K562 treated with DMSO at 1 percent for 12 hours (cell line): ENCODE measurements around the gene PDCD2. TPM values are rescaled to one million over a fixed set of nuclear protein-coding genes. Genes with fewer than 3 reads are reported as not detected.

Source experiments
- total RNA-seq: library from RNA; unstranded; fragments of 300-600 nt; gene quantifications from 2 replicates; pipeline ENCODE4 v1.2.3, GENCODE V29; 2022; ENCODE audit not compliant: insufficient read depth

PDCD2 gene, protein sequence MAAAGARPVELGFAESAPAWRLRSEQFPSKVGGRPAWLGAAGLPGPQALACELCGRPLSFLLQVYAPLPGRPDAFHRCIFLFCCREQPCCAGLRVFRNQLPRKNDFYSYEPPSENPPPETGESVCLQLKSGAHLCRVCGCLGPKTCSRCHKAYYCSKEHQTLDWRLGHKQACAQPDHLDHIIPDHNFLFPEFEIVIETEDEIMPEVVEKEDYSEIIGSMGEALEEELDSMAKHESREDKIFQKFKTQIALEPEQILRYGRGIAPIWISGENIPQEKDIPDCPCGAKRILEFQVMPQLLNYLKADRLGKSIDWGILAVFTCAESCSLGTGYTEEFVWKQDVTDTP
- total RNA-seq, result 139 and 149 TPM in 2 replicates

DNA sequence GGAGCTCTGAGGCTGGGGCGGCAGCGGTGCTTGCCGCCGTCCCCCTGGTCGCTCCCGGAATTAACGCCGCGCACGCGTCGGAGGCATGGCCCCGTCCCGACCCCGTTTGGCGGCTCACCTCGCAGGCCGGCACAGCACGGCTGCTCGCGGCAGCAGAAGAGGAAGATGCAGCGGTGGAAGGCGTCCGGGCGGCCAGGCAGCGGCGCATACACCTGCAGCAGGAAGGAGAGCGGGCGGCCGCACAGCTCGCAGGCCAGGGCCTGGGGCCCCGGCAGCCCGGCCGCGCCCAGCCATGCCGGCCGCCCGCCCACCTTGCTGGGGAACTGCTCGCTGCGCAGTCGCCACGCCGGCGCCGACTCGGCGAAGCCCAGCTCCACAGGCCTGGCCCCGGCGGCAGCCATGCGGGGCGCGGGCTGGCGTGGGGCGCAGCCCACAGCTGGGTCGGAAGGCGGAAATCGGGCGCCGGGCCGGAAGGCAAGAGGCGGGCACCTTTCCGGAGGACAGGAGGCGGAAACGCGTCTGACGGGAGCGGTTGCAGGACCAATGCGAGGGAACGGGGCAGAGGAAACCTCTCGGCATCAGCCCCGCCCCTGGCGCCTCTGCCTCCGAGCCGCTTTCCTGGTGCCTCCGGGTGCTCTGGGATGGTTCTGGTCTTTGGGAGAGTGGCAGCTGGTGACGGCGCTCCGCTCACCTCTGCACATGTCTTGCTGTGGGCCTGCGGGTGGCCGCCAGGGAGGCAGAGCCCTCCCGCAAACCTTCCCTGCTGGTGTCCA lies at the start of gene PDCD2:
PDCD2 (minus strand) TSS at position 457 of the 773 bp plus-strand sequence; CDS start at position 401, 56 bp downstream.

DNA sequence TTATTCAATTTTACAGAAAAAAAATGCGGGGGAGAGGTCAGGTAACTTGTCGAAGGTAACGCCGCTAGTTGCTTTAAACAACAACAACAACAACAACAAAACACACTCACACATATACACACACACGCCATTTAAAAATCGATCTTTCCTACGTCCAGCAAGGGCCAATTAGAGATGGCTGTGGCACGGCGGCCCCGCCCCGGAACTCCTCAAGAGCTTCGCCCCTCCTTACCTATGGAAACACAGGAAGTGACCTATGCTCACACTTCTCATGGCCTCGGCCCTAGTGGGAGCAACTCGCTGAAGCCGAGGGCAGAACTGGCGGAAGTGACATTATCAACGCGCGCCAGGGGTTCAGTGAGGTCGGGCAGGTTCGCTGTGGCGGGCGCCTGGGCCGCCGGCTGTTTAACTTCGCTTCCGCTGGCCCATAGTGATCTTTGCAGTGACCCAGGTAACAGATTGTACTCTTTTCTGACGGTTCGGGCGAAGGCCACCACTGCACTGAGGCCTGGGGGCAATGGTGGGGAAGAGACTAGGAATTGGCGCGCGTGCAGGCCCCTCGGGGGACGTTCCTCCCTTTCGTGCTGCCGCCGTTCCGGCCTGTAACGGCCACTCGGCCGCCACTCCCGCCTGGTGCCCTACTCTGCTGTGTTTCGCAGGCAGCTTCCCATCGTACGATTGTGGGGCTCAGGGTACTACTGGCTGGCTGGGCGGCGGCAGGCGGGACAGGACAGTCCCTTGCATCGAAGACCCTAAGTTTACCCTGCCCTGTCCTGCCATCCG lies 30.2 kb downstream of the PDCD2 start, which contains the start of gene TBP:
TBP (plus strand) TSS at position 357 of the 783 bp plus-strand sequence. CDS start 2,661 bp downstream, outside the sequence.

DNA sequence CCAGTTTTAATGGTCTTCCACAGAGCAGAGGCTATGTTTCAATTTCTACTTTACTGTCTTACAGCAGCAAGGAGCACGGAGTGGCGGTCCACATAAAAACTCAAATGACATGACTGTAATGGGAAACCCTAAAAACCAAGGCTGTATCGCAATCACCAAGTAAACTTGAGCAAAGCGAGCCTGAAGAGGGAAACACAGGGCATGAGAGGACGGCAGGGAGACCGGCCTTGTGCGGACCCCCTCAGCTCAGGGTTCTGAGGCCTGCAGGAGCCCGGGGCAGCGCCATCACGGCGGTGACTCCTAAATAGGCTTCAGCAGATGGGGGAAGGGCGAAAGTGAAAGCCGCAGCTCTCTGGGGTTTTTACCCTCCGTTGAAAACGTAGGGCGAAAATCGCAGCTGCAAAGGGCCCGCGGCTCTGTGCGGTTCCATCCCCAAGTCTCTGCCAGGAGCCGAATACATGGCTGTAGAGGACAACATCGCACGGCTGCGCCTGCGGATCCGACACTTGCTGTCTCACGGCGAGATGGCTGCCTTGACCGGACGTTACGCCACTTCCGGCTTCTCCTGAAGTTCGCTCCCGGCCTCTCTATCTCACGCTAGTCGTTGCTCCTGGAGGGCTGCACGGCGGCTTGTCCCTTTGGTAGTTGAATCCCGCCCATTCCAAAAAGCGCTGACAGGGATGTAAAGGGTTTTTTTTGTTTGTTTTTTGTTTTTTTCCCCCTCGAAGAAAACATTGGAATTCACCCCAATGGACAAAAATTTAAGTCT lies 31.5 kb downstream of the PDCD2 start, which contains the start of gene PSMB1:
PSMB1 (minus strand) TSS at position 543 of the 769 bp plus-strand sequence; CDS start at position 478, 65 bp downstream.

Other genes starting within 250 kb of the PDCD2 start
- 489 and 502 TPM in 2 replicates for gene PSMB1, start 31.3 kb downstream of the PDCD2 start, total RNA-seq
- 17.9 and 37.1 TPM in 2 replicates for gene TBP, start 30.3 kb downstream of the PDCD2 start, total RNA-seq